Fibroblast of skin of left biceps (primary cell): ENCODE results near the gene MAB21L3.

Experiments used
- DNase-seq, 2 experiments: peaks; one replicate each; pipeline ENCODE4 v3.0.0-alpha.2; 2013; ENCODE audit warnings: low read depth in 2 of 2

The MAB21L3 gene

DNA sequence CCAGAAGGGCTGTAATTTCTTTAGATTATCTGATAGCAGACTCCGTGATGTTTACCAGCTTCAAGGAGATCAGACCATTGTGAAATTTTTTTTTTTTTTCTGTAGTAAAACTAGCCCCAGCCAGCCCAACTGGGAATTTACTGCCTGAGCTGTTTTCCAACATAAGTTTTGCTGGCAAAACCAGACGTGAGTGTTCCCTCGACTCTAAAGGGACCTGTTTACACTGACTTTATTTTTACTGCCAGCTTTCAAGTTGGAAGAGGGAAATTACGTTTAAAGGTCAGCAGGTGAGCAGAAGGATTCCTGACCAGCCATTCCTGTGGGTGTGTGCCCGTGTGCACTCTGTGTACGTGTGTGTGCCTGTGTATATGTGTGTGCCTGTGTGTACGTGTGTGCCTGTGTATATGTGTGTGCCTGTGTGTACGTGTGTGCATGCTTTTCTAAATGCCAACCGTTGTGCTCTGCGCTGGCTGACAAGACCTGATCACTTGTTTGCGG, 374 bp downstream of the MAB21L3 start:
- DNase-seq: no peak

DNA sequence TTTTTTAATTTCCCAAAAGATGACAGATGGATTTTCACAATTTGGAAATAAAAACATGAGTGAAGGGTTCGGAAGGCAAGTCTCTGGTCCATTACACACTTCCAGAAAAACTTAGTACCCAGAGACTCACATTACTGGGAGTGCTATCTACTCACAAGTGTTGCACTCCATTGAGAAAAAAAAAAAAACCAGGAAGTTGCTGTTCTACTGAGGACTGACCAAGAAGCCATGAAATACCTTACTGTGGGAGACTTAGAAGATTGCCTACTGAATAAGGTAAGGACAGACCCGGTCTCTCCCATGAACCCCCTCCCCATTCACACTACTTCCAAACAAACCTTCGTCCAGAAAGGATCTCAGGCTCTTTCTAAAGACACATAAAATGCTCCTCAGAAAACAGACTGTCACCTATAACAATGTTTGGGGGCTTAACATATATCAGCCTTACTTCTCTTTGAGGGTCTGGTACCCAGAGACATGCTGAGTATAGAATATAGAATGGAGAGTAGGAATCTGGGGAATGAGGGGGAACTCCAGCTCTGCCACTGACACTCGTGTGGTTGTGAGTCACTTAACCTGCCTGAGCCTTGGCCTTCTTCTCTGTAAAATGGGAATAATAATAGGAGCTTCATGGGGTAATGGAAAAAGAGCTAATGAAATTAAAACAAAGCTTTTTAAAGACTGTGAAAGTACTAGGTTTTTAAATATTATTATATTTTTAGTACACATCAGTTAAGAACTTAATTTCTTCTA, 1.4 kb downstream of the MAB21L3 start:
- DNase-seq: no peak

DNA sequence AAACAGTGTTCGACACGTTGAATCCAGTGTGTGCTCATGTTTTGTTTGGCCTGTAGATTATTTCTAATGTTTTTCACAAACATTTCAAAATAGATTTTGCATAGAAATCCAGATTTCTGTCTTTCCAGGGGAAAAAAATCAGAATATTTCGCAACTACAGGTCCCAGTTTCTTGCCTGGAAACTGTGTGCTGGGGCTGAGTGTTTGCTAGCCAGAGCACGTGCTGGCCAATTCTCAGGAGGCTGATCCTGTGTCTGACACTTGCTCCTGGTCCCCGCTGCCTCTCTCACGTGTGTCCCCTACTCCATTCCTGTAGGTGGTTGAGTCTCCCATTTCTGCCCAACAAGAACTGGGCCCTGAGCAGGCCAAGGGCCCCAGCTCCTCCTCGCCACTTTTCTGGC, 2.4 kb downstream of the MAB21L3 start:
- no peak for DNase-seq

DNA sequence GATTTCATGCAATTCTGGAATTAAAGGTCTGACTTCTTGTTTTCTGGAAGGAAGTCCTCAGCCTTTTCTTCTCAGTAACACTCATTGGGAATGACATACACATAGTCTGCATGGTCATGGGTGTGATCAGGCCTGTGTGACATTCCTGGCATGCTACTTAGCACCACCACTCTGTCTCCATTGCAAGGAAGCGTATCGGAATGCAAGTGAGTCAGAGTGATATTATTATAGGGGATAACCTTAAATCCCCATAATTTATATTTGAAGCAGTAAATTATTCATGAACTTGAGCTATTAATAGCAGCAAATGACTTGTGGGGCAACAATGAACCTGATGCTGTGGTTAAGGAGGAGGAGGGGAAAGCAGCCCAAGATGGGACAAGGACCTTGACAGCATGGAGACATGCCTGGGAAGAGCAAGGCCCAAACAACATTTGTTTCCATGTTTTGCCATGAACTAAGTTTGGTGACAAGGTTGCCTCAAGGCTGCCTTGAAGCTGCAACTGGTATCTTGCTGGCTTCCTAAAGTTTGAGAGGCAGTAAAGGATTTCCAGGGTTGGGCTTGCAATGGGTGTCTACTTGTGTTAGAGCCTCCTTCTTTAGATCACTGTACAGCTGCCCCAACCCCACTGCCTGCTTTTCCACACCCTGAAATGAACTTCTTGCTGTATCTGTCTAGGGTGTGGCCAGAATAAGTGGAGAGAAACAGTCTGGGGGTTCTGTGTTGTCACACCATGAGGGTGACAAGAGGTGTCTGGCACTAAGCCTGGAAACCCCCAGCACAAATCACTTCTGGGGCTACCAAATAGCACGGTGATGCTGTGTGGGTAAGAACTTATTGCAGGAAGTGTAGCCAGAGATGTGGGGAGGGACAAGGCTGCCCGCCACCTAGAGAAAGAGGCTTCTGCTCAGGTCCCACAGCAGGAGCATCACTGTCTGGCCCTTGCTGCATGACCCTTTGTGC, 4.6 kb downstream of the MAB21L3 start:
- DNase-seq: peak; percentile 74 to 80

DNA sequence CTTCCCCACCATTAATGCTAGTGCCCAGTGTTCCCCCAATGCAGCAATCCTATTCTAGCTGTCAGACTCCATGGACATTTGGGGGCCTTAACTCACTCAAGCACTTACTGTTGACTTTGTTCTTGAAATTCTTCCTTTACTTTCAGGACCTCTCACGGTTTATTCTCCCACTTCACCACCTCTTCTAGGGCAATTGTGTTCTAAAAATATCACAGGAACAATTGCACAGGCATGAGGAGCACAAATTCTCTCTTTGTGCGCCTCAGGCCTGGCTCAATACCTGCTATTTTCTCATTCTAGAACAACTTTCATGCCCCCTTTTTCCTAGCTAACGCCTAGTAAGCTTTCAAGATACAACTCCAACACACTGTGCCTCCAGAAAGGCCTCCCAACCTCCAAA, 7.3 kb downstream of the MAB21L3 start:
- DNase-seq: no peak

DNA sequence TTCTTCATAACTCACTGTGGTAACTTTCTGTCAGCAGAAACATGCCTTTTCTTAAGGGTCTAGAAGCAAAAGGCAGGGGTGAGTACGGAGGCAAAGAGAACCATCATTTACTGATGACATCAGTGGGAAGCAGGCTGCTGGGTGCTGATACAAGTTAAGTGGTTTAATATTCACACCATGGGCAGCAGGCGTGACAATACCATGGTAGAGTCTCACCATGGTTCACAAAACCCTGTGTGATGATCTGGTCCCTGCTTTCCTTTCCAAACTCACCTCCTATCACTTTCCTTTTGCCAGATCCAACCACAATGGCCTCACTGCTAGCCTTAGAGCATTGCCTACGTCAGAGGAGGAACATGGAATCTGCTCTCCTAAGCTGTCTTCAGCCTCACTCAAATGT, 8.7 kb downstream of the MAB21L3 start:
- no peak for DNase-seq

DNA sequence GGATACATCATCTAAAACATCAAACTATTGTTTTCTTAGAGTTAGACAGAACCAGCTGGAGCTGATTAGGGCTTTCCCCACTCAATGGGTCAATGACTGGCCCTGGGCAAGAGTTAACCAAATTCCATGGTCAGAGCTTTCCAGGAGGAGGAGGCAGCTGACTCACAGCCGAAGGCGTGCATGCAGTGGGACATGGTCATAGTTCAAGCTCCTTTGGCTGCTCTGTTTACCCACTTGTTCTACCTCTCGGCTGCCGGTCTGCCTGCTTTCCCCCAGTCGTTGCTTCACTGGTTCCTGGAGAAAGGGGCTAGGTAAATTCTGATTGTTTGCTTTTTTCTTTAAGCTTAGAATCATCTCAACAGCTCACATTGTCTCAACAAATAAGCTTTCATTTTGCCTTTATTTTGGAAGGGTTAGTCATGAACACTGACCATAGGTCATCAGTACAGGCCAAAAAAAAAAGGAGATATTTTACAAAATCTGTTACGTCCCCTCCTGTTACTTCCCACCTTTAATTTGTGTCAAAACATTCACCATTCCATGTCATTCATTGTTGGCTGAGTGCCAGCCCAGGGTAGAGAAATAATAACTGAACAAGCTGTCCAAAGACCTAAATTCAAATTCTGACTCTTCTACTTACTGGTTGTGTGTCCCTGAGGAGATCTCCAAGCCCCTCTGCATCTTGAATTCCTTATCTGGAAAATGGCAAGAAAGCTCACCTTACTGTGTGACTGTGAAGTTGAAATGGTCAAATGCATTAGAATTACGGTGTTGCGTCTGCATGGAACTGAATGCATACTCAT, 12.0 kb downstream of the MAB21L3 start:
- DNase-seq: peak; percentile 59

DNA sequence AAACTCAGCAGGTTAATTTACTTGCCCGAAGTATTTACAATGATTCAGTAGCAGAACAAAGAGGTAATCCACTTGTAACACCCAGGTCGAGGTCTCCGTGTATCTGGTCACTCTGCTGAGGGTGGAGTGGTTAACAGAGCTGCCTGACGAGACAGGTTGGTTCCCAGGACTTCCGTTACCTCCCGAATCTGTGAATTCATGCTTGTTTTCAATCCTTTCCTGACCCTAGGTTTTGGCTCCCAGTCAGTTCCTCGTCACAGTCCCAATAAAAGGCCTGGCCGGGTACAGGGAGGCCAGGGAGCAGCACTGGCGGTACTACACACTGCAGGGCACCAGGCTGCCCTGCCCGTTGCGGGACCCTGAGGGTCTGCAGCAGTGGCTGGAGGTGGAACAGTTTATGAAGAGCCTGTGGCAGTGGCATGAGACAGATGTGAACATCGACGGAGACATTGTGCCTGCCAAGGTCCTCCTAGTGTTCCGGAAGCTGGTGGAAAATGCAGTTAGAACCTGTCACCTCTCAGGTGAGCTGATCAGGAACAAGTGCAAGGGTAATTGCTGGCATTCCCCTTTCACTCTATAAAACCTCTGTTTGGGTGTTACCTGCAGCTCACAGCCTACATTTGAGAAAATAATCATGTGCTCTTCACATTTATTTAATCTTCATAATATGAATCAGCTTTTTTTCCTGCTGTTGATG, 12.8 kb downstream of the MAB21L3 start:
- no peak for DNase-seq

DNA sequence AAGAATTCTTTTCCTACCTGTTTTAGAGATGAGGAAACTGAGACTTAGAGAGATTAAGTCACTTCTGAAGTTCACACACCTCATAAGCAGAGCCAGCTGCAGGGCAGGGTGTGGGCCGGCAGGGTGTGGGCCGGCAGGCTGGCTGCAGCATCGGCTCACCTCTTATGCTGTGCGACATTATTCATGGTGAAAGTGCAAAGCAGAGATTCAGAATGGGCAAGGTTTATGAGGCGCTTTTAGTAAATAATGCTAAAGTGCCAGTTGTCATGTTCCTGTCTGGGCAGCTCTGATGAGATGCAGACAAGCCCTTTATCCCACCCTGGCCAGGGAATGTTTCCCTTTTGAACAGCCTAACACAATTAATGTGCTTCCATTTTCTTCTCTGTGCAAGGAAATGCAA, 14.6 kb downstream of the MAB21L3 start:
- no peak for DNase-seq

DNA sequence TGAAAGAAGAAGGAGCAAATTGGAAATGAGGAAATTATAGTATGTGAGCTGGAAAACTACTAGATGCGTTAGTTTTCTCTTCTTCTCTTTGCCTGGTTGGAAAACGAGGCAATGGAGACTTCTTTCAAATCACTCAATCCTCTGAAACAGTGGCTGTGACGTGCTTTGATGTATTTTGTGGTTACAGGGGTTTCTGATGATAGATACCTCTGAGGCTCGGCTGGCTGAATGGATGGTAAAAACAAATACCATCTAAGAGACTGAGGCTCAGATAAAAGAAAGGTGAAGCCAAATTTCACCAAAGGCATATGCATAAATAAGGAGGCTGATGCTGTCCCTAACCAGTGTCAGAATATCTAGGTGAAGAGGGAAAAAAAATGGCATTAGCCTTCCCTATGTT, 15.1 kb downstream of the MAB21L3 start:
- no peak for DNase-seq

DNA sequence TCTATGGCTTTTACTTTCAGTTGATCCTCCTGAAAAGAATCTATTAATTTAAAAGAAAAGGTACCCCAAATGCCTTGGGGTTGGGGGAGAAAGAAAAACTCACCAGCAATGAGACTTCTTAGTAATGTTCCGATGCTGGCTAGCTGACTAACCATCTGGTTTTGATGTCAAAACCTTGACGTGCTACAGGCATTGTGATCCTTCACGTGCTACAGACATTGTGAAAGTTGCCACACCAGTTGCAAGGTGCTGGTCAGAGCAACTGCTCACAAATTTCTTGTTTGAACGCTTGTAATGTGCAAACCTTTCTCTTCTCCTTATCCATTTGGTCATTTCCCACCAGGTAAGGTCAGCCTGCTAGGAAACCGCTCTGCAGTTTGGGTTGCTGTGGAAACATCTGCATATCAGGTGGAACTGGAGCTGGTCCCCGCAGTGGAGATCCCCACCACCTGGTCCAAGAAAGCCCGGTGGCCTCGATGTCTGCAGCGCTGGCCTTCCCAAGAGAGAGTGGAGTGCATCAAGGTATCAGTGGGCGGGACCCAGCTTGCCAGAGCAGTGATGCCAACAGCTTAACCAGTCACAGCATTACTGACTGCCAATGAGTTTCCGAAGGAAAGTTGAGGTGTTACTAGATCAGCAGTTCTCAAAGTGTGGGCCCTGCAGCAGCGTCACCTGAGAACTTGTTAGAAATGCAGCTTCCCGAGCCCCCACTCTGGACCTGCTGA, 16.1 kb downstream of the MAB21L3 start:
- no peak for DNase-seq

DNA sequence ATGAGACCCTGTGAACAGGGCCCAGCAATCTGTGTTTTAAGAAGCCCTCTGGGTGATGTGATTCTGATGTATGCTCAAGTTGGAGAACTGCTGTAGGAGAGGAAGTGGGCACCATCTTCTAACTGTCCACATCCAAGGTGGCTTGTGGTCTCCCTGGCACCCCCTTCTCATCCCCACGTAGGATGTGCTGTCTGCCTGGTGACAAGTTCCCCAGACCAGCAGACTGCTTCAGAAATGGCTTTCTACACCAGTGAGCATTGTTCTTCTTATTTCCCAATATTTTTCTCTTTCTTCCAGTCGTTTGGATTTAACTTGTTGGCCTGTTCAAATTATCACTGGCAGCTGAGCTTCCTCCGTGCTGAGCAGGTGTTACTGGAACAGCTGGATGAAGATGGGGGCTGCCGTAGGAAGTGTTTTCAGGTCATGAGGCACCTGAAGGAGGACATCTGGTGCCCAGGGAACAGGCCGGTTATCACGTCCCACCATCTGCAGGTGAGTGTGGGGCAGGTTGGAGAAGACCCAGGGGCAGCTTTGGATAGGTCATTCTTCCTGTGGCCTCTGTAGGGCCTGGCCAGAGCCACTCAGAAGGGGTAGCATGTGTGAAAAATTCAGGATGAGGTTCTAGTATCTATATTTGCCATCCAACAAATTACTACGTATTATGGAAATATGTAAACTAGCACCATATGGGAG, 16.8 kb downstream of the MAB21L3 start:
- DNase-seq: no peak

DNA sequence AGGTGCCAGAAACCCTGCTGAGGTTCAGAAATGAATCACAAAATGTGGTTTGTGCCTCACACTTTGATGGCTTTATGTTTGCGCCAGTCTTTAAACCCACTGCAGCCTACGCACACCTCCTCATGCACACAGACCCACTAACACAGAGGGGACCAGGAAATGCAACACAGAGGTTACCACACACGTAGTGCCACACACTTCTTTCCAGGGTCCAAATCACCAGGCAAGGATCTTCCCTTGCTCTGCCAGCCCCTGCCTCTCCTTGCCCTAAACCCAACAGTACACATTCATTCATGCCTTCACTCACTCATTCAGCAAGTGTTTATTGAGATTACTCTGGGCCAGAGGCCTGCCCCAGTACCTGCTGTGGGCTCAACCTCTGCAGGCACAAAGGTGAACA, 17.5 kb downstream of the MAB21L3 start:
- no peak for DNase-seq

DNA sequence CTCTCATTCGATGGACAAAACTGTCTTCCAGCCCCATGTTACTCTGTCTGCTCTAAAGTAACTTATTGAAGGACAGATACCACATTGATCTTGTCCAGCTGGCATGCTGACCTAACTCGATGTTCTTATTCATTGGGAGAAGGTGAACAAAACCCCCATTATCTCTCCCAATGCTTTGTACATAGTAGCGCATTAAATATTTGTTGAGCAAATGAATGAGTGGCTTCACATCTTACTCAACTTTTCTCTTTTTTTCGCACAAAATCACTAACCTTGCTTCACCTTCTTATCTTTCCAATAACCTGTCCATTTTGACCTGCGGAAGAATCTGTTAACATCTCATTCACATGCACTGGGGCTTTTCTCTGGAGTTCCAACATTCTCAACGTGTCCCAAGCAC, 18.3 kb downstream of the MAB21L3 start:
- DNase-seq: no peak

DNA sequence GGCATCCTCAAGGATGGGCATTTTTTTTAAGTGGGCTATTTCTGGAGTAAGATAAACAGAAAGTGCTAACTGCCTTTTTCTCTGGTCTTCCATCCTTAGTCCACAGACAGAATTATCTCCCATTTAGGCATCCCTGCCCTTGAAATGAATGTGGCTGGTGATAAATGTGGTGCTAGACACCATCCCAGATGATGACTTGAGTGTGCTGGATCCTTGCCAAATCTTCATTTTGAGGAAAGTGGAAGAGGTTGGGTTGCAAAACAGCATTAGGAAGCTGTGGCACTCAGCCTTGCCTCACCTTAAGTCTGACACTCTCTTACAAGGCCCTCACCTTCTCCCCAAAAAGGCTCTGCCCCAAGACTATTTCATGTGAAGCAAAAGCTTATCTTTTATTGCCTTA, 19.2 kb downstream of the MAB21L3 start:
- no peak for DNase-seq

DNA sequence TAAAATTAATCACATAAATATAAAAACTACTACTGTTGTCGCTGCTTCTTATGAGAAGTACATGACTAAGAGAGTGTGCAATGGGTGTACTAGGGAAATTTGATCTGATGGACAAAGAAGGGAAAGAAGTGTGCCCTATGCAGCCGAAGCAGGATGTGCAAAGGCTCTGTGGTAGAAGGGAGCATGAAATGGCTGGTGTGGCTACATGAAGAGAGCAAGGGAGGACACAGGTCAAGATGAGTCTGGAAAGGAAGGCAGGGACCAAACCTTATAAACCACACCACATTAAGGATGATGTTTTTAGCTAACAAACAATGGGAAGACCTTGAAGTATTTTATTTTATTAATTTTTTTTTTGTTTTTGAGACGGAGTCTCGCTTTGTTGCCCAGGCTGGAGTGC, 20.0 kb downstream of the MAB21L3 start:
- no peak for DNase-seq

DNA sequence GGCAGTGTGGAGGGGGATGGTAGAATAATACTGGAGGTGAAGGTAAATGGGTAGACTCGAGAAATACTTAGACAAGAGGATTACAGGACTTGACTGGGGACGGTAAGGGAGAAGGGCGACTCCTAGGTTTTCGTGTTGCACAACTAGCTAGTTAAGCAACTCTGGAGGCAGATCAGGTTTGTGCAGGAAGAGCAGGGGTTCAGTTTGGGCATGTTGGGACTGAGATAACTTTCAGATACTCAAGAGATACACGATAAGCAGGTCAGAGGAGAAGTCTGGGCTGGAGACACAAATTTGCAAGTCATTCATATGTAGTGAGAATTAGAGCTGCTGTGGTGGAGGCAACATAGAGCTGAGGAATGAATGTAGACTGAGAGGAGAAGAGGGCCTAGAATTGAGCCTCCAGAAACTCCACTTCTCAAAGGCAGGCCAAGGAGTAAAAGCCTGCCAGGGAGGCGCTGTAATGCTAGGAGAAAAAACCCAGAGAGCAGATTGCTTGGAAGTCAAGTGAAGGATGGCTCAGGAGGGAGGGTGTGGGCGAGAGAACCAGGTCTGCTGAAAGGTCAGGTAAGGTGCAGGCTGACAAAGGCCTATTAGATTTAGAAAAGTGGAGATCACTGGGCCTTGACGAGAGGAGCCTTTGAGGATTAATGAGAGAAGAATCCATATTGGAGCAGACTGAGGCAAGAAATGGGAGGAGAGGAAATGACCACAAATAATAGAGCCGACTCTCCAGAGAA, 20.8 kb downstream of the MAB21L3 start:
- no peak for DNase-seq

DNA sequence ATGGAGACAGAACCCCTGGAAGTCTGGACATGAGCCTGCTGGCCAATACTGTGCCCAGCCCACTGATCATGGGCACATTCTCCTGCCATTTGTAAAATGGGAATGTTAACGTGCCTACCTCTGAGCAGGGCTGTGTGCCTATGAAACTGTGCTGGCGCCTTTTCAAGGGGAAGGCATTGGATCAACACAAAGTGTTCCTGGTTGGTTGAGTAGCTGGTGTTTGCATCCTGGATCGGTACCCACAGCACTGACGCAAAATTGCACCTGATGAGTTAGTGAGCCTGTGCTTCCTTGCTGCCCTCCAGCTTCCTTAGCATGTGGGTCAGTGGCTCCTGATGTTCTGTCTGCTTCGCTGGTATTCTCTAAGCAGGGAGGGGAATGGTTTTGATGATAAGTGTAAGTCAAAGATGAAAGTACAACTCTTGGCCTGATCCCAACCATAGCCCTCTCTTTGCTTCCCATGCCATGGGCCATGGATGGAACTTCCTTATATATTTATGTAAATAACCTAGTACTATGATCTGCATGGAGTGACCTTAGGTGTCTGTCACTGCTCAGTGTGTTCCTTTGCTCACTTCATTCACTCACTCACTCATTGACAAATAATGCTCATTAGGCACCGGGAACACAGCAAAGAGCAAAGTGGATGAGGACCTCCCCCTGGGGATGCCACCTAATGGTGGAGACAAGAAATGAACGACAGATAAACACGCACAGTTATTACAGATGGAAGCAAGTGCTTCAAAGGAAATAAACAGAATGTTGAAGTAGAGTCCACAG, 22.7 kb downstream of the MAB21L3 start:
- DNase-seq: no peak

DNA sequence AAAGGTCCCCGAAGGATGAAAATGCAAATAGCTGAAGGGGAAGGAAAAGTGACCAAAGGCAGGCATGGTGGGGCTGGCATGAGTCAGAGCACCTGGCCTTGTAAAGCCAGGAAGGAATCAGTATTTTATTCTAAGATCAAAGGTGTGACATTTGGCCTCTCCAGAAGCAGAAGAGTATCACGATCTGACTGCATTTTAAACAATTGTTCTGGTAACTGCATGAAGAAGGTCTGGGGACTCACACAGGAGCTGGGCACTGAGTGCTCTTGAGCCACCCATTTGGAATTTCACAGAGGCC, 23.2 kb downstream of the MAB21L3 start:
- no peak for DNase-seq
